ENCODE data around the gene HOXD3. TPM values are rescaled to one million over a fixed set of nuclear protein-coding genes. Genes with fewer than 3 reads are reported as not detected.

Gene HOXD3
- polyA plus RNA-seq, 4 donors: 21.7 to 30.9 (median 30.3) TPM

DNA sequence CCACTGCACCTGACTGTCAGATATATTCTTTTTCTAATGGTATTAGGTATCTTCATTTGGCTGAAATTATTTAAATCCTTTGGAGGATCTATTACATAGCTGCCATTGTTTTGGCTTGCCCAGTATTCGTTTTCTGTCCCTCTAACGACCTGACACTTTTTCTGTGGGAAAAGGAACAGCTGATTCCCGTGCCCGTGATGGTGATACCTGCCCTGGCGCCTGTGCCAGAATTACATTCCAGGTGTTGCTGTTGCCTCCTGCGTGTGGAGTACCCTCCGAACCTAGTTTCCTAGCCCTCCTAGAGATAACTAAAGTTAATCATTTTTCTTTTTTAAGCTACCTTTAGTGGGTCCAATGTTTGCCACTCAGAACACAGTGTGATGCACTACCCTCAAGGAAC is 45.4 kb downstream of the HOXD3 start:
- no peak for DNase-seq (ENCODE audit: low read depth in 4 of 4, low spot score in 2 of 4)

DNA sequence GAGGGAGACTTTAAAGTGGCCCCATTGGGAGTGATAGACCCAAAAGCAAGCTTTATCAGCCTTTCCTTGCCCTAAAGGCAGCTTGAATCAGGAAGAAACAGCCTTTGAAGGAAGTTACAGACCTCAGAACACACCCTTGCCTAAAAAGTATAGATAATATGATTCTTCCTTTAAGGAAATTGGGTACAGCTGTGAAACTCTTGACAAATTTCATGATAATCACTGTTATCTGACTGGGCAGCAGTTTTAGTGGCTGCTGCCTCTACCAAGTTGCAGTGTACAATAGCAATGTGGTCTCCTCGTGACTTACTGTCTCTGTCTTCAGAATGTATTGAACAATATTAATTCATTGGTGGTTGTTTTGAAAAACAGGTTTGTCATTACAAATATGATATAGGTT is 48.0 kb downstream of the HOXD3 start:
- DNase-seq (ENCODE audit: low read depth in 4 of 4, low spot score in 2 of 4): no peak

DNA sequence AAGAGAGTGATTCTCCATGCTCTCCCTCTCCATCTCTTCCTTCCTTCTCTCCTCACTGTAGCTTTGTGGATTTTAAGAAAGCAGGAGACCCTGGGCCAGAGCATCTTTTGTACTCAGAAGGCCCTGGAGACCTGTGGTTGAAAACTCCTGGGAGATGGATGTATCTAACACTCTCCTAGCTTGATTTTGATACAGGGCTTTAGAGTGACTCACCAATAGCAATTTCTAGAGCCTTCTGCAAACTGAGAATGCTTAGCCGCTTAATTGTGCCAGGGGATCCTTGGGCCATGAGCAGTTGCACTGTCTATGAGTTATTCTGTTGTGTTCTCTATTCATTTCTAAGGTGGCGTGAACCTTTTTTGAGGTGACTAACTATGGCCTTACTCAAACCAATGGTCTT is 49.0 kb downstream of the HOXD3 start:
- DNase-seq (ENCODE audit: low read depth in 4 of 4, low spot score in 2 of 4): no peak

DNA sequence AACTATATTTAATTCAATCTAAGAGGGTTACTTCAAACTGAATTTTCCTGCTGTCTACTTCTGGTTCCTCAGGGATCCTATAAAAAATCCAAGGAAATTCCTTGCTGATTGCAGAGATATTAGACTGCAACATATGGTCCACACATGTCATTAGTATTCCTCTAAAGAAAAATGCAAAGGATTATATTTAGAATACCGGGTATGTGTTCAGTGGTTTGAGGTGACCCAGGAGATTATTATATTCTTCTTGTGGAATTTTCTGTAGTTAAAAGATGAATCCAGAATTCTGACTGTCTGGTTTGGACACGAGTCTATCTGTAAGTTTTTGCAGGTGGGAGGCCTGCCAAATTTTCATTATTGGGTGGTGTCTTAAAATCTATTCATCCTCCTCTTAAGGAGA is 49.6 kb downstream of the HOXD3 start:
- DNase-seq (ENCODE audit: low read depth in 4 of 4, low spot score in 2 of 4): no peak

DNA sequence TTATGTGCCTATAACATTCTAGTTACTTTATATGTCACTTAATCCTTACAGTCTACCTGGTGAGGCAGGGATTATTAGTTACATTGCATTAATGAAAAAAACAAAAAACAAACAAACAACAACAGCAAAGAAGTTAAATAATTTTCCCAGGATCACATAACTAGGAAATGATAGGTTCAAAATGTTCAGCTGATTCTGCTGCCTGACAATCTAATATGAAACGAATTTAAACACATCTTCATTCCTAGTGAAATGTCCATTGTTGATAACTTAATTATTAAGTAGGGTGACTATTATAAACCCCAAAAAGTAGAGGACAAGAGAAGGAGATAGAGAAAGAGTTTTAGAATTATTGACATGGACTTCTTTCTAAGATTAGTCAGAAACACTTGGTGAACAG is 54.0 kb downstream of the HOXD3 start:
- no peak for DNase-seq (ENCODE audit: low read depth in 4 of 4, low spot score in 2 of 4)

DNA sequence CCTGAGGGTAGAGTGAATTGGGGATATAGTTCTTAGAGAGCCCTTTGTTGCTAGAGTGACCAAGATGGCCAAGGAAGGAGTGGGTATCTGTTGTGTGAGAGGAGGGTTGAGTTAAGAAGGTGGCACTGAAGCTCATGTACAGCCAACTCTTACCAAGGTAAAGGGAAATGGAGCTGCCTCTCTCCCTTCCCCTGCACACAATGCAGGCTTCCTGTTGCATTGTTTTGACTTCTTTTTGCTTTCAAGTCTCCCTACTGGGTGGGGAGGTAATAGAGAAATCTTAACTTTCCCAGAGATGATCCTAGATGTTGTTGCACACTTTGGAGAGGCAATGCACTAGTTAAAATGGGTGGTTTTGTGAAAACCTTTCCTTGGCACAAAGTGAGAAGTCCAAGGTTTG is 55.2 kb downstream of the HOXD3 start:
- DNase-seq (ENCODE audit: low read depth in 4 of 4, low spot score in 2 of 4): no peak

DNA sequence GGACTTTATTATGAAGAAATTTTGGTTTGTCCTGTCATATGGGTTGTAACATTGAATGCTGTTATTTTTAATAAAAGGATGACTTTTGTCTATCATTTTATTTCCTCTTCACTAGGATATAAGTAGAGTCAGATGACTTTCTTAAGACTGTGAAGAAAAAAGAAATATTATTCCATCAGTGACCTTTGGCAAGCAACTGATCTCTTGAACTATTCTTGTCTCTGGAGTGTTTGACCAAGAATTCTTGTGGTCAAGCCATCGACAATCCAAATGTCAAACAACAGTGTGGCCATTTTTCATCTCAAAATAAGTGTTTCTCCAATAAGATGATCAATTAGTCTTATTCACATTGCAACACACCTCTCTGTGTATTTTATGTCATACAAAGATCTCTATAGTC is 56.3 kb downstream of the HOXD3 start:
- no peak for DNase-seq (ENCODE audit: low read depth in 4 of 4, low spot score in 2 of 4)

Other genes starting within 250 kb of the HOXD3 start
- gene LNPK, start 155.0 kb upstream of the HOXD3 start, polyA plus RNA-seq (ENCODE audit: insufficient read length in 4 of 4): 10 to 100 TPM; 22.4 to 28.4 (median 25.9) TPM
- gene EVX2, start 73.3 kb upstream of the HOXD3 start, polyA plus RNA-seq (ENCODE audit: insufficient read length in 4 of 4): under 1 TPM in 1 of 4 donors, not detected in 3; 0.05 TPM
- gene HOXD13, start 64.6 kb upstream of the HOXD3 start, polyA plus RNA-seq (ENCODE audit: insufficient read length in 4 of 4): under 1 TPM in 3 of 4 donors, not detected in 1; 0.09 to 0.65 (median 0.24) TPM
- under 1 TPM; 0.27 to 0.79 (median 0.35) TPM for gene HOXD12, start 57.5 kb upstream of the HOXD3 start, polyA plus RNA-seq (ENCODE audit: insufficient read length in 4 of 4)
- gene HOXD11, start 50.0 kb upstream of the HOXD3 start, polyA plus RNA-seq (ENCODE audit: insufficient read length in 4 of 4): 10 to 100 TPM; 46.0 to 89.2 (median 64.9) TPM
- 100 to 1,000 TPM; 132 to 203 (median 164) TPM for gene HOXD10, start 40.5 kb upstream of the HOXD3 start, polyA plus RNA-seq (ENCODE audit: insufficient read length in 4 of 4)
- gene HOXD9, start 34.6 kb upstream of the HOXD3 start, polyA plus RNA-seq (ENCODE audit: insufficient read length in 4 of 4): 100 to 1,000 TPM in 1 of 4 donors, 10 to 100 TPM in 3; 58.5 to 104 (median 89.0) TPM
- gene HOXD8, start 27.6 kb upstream of the HOXD3 start, polyA plus RNA-seq (ENCODE audit: insufficient read length in 4 of 4): 100 to 1,000 TPM; 169 to 217 (median 195) TPM
- gene HOXD4, start 5.8 kb upstream of the HOXD3 start, polyA plus RNA-seq (ENCODE audit: insufficient read length in 4 of 4): 10 to 100 TPM; 31.2 to 73.9 (median 56.7) TPM
- 10 to 100 TPM in 1 of 4 donors, 1 to 10 TPM in 3; 9.2 to 14.6 (median 9.6) TPM for gene HOXD1, start 31.4 kb downstream of the HOXD3 start, polyA plus RNA-seq (ENCODE audit: insufficient read length in 4 of 4)
- 100 to 1,000 TPM in 1 of 4 donors, 10 to 100 TPM in 3; 81.0 to 109 (median 90.4) TPM for gene MTX2, start 112.1 kb downstream of the HOXD3 start, polyA plus RNA-seq (ENCODE audit: insufficient read length in 4 of 4)

All from left renal cortex interstitium (tissue), 4 donors.